ENCODE data around the gene GSG1L2.

DNA sequence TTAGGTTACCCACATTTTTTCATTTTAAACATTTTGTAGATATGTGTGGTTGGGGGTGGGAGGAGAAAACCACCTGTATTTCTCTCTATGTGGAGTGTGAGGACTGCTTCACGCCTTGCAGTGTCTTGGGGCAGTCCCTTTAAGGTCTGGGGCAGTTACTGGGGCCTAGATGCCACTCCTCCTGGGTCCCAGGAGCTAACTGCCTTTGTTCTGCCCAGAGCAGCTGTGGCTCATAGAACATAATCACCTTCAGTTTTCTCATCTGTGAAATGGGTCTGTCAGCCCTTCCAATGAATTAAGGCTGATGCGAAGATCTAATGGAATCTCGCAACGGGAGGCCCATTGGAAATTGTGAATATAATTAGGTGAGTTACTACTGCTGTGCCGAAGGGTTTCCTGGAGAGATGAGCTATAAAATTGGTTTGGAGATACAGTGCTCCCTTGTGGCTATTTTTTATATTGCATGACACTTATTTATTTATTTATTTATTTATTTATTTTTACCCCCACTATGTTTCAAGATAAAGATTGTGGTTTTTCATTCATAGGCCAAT is 53.4 kb downstream of the GSG1L2 start:
- TF ChIP-seq EZH2 (IDR thresholded peaks at IDR 0.05; ENCODE audit: insufficient read depth, low read length), result no peak
- peak; percentile 37 for TF ChIP-seq CTCF (IDR thresholded peaks at IDR 0.05; ENCODE audit: insufficient read depth, low read depth, low read length)
